ENCODE measurements around the gene PMVK. TPM values are rescaled to one million over a fixed set of nuclear protein-coding genes. Genes with fewer than 3 reads are reported as not detected.

PMVK gene
- total RNA-seq, 1 donor from 2014 or later: 45.3 TPM

GRCh38 chr1:154968731-154969130 is 32.2 kb upstream of the PMVK start:
- intact Hi-C loops (cut with micrococcal nuclease): no loop called here

- intact Hi-C loops (cut with micrococcal nuclease): no loop called here
Observed at GRCh38 chr1:154967331-154967950, 30.9 kb upstream of the PMVK start.

GRCh38 chr1:154966111-154966510 is 29.6 kb upstream of the PMVK start:
- intact Hi-C loops (cut with micrococcal nuclease): no loop called here

DNA sequence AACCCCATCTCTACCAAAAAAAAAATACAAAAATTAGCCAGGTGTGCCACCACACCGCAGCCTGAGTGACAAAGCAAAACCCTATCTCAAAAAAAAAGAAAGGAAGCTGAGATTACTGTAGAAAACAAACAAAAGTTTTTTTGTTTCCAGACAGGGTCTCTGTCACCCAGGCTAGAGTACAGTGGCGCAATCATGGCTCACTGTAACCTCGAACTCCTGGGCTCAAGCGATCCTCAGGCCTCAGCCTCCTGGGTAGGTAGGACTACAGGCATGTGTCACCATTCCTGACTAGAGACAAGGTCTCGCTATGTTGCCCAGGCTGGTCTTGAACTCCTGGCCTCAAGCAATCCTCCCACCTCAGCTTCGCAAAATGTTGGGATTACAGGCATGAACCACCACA is 27.8 kb upstream of the PMVK start:
- intact Hi-C loops (cut with micrococcal nuclease): no loop called here

DNA sequence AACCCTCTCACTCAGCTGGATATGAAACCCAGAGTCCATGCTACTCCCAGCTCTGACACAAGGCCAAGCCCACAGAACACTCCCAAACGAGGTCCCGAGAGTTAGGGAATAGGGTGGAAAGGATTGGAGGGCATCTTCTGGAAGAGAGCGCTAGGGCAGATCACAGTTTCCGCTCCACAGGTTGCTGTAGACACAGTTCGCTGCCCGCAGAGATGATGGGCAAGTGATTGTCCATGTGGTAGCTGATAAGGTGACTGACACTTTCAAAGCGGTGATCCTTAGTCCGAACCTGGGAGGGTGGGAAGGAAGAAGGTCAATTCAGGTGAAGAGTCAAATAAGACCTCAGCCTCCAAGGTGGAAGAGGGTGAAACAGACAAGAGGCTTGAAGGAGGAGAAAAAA is 27.1 kb upstream of the PMVK start:
- intact Hi-C loops (cut with micrococcal nuclease): no loop called here

- intact Hi-C loops (cut with micrococcal nuclease): no loop called here
Observed at GRCh38 chr1:154962795-154963330, 26.3 kb upstream of the PMVK start.

- intact Hi-C loops (cut with micrococcal nuclease): no loop called here
Observed at GRCh38 chr1:154962156-154962749, 25.7 kb upstream of the PMVK start.

DNA sequence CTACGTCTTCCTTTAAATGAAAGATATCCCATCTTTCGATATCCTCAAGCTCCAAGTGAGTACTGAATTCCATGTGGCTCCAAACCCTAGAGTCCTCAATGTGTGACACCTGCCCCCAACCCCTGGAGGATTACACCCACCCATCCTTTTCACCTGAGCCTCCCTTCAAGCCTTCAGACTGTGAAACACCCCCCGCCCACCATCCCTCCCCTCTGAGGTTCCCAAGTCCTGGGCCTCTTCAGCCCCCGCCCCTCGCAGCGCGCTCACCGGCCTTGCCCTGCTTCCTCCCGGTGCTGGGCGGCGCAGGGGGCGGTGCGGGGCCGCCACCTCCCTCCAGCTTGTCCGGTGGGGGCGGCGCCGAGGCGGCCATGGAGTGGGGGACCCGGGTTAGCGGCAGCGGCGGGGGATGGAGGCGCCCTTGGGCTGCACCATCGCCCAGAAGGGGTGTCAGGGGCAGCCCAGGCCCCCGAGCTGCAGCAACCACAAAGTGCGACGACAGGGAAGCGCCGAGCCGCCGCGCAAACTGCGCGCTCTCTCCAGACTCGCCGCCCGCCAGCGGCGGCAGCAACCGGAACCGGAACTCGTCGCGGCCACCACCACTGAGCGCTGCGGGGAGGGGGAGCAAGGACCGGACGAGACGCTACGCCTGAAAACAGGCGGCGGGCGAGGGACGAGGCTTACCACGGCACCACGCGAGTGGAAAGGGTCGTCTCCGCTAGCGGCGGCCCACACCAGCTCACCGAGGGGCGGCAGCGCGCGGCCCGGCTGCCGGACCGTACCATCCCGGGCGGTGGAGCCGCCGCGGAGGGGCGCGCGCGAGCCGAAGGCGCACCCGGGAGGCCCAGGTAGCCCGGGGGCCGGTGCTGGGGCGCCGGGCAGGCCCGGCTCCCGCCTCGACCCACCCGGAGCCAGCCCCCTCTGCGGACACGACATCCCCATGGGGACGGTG is 25.0 kb upstream of the PMVK start, which contains the start of gene PYGO2:
Gene PYGO2 (minus strand): TSS at position 576 of the 949 bp plus-strand sequence. CDS start 206 bp downstream, at position 370.
- intact Hi-C loops (cut with micrococcal nuclease): loop anchor here (1.0 to 2.0 kb wide), 2 partner anchors 13 to 55 kb away; partner anchors contain the start of gene CKS1B

DNA sequence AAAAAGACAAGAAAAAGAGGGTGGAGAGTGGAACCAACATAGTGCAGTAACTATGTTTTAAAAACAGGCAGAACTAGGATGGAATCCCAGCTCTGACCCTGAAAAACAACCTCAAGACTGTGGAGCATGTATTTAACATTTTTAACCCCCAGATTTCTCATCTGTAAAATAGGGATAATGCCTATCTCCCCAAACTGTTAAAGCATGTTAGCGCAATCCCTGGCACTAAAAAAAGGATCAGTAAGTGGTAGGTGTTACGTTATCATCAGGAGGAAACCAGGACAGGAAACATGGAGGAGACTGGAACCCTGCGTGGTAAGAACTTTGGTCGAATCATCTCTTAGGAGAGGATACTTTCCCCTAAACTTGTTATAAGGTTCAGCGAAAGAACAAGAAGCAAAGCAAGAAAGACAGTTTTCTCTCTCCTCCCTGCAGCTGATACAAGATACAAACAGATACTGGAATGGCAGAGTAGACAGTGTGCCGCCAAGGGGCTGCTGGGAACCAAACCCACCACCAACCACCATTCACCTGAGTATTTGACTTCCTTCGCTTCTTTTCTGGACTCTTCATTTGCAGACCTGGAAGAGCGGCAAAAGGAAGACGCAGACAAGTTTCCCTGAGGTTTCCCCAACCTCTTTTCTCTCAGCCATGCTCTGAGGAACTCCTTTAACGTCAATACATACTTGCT is 24.1 kb upstream of the PMVK start:
- intact Hi-C loops (cut with micrococcal nuclease): loop anchor here (1.0 to 2.0 kb wide), 2 partner anchors 14 to 56 kb away; partner anchors contain the start of gene CKS1B

DNA sequence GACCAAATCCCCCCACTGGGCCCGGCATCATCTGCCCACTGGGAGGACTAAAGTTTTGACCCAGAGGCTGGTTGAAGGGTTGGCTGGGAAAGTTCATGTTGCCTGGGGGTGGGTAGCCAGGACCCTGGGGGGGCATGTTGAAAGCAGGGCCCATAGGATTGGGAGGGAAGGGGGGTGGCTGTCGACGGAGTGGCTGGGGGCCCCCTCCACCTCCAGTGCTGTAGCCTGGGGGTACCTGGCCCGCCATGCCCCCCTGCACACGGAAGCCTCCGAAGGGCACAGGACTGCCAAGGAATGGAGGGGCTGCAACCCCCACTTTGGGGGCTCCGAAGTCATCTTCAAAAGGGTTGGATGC is 22.9 kb upstream of the PMVK start:
- intact Hi-C loops (cut with micrococcal nuclease): loop anchor here (5.0 kb wide), 2 partner anchors 103 to 402 kb away; partner anchors contain the start of genes EFNA4 and UBE2Q1

DNA sequence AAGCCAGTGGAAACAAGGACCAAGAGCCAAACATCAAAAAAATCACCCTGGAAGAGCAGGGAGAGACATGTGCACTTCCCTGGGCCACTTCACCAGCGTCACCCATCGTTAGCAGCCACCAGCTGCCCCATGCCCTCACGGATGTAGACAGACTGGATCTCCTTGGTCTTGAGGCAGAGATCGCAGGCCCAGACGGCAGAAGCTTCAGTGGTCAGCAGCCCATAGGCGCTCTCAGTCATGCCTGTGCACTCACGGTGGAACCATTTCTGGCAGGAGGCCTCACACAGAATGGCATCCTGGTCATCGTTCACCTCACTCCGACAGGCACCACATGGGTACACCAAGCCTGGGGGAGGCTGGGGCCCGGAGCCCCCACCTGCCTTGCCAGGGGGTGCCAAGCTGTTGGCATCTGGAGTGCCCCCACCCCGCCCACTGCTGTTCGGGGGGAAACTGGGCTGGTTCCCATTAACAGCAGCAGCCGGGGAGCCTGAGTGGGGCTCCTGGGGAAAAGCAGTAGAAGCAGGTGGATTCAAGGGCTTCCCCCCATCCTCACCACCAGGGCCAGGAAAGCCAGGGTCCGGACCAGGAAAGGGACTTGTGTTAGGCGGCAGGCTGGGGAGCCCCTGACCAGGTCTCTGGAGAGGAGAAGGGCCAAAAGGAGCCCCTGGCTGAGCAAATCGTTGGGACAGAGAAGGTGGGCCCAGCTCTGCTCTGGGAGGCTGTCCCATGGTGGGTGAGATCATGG is 22.3 kb upstream of the PMVK start:
- intact Hi-C loops (cut with micrococcal nuclease): loop anchor here (5.0 kb wide), 2 partner anchors 103 to 402 kb away; partner anchors contain the start of genes EFNA4 and UBE2Q1

DNA sequence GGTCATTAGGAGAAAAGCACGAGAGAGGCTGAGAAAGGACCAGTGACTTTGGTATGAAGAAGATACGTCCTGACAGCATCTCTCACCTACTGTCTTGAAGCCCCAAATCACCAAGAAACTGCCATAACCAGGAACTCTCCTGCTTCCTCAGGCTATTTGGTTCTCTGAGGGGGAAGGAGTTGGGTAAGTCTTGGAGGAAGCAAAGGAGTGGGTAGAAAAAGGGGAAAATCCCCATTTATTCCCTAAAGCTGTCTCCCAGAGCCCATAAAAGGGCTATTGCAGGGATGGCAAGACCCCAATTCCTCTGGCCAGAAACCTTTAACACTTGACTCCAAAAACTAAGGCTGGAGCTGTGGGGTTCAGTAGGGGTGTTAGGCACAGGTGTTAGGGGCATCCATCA is 21.5 kb upstream of the PMVK start:
- intact Hi-C loops (cut with micrococcal nuclease): loop anchor here (5.0 kb wide), 2 partner anchors 104 to 401 kb away; partner anchors contain the start of genes EFNA4 and UBE2Q1

- intact Hi-C loops (cut with micrococcal nuclease): loop anchor here (5.0 kb wide), 2 partner anchors 105 to 400 kb away; partner anchors contain the start of genes EFNA4 and UBE2Q1
Observed at GRCh38 chr1:154957091-154957657, 20.7 kb upstream of the PMVK start.

DNA sequence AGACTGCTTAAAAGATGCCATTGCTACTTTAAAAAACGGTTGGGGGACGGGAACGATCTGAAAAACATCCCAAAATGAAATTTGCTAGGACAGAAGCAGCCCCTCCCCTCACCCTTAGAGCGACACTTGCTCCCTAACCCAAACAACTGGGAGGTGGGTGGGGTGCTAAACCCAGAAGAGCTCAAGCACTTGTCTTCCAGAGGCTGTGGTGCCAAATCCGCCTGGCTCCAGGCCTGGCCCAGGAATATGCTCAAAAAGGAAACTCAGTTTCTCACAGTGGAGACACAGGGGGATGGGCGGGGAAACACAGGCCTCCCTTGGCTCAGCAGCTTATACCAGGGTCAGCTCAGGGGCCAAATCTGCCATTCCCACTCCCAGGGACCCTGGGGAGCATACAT is 20.0 kb upstream of the PMVK start:
- intact Hi-C loops (cut with micrococcal nuclease): loop anchor here (5.0 kb wide), 2 partner anchors 106 to 399 kb away; partner anchors contain the start of genes EFNA4 and UBE2Q1

GRCh38 chr1:154955718-154956543 is 19.4 kb upstream of the PMVK start, which contains the start of gene PBXIP1:
PBXIP1 (minus strand) TSS chr1:154956099; CDS start chr1:154953721, 2,378 bp downstream.
- intact Hi-C loops (cut with micrococcal nuclease): loop anchor here (1.0 to 5.0 kb wide), 7 partner anchors 18 to 399 kb away; partner anchors contain the start of genes CKS1B, EFNA4, FLAD1 and UBE2Q1

GRCh38 chr1:154955039-154955717 is 18.7 kb upstream of the PMVK start:
- intact Hi-C loops (cut with micrococcal nuclease): loop anchor here (1.0 to 5.0 kb wide), 7 partner anchors 18 to 398 kb away; partner anchors contain the start of genes CKS1B, EFNA4, FLAD1 and UBE2Q1

DNA sequence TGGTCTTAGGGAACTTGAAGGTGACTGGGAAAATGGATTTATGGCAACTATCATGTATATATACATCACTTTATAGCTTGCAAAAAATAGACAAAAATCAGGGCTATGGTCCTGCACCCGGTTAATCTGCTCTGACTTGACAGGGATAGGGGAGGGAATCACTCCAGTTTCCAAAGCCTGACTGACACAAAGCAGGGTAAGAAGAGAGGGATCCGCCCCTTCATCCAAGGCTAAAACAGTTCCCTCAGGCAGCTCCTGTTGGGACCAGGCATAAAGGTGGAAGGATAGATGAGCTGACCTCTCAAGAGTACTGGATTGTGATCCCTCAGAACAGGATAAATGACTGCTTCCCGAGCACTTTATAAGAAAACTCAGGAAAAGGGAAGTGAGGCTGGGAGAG is 18.0 kb upstream of the PMVK start:
- intact Hi-C loops (cut with micrococcal nuclease): no loop called here

- intact Hi-C loops (cut with micrococcal nuclease): no loop called here
Observed at GRCh38 chr1:154953611-154954038, 17.1 kb upstream of the PMVK start.

Measured in T-helper 2 cell treated with Interferon-gamma antibody and Interleukin-4, amounts not matched to agents 100 ng/mL and 5 ng/mL, for 36 hours (primary cell).